H1 (cell line): ENCODE measurements around the gene EBNA1BP2. TPM values are rescaled to one million over a fixed set of nuclear protein-coding genes. Genes with fewer than 3 reads are reported as not detected.

Source experiments
- CTCF ChIA-PET: fragments of 300-600 bp; sonication (Branson Sonifier 250); formaldehyde crosslinking; loops from one replicate; lab custom pipeline; 2021; ENCODE audit not compliant: partially characterized antibody; lab: Charles Lee
- POLR2A ChIA-PET: fragments of 300-600 bp; sonication (Branson Sonifier 250); formaldehyde crosslinking; loops from one replicate; lab custom pipeline; 2021; ENCODE audit warnings: inconsistent platforms; ENCODE audit not compliant: partially characterized antibody; lab: Charles Lee
- DNase-seq, 2 experiments: peaks; one replicate each; pipeline versions ENCODE4 v3.0.0 to v3.0.0-alpha.2; 2010 to 2022; ENCODE audit warnings: low spot score in 2 of 2, low read depth in 1 of 2, mixed read lengths in 1 of 2
- FAIRE-seq: peaks from 2 replicates; lab custom pipeline; 2011; peaks lifted over from hg19 to GRCh38; lab: Jason Lieb, UNC
- H2AFZ ChIP-seq: 2 replicates; pipeline ENCODE4 v1.8.1; 2012; ENCODE audit warnings: low read length, inconsistent platforms
- H2AK5ac ChIP-seq: 2 replicates; pipeline ENCODE4 v1.6.1; 2013; ENCODE audit warnings: low read depth, low read length
- H2BK120ac ChIP-seq: replicated peaks from 2 replicates; pipeline ENCODE3; 2013; ENCODE audit warnings: low read depth, low read length, inconsistent platforms
- H2BK12ac ChIP-seq: 2 replicates; pipeline ENCODE4 v1.6.1; 2013; ENCODE audit warnings: low read depth, low read length
- H2BK15ac ChIP-seq: 2 replicates; pipeline ENCODE4 v1.6.1; 2013; ENCODE audit warnings: low read length
- H2BK20ac ChIP-seq: 2 replicates; pipeline ENCODE4 v1.6.1; 2013; ENCODE audit warnings: low read length
- H2BK5ac ChIP-seq: 2 replicates; pipeline ENCODE4 v1.6.1; 2013; ENCODE audit warnings: low read depth, low read length
- H3K14ac ChIP-seq: 2 replicates; pipeline ENCODE4 v1.6.1; 2013; ENCODE audit warnings: inconsistent platforms; ENCODE audit not compliant: insufficient read length
- H3K18ac ChIP-seq: 2 replicates; pipeline ENCODE4 v1.6.1; 2013; ENCODE audit warnings: low read length; ENCODE audit errors: extremely low read depth
- H3K23ac ChIP-seq: 2 replicates; pipeline ENCODE4 v1.6.1; 2013; ENCODE audit warnings: inconsistent platforms; ENCODE audit not compliant: insufficient read length
- H3K23me2 ChIP-seq: 2 replicates; pipeline ENCODE4 v1.6.1; 2013; ENCODE audit warnings: low read depth, low read length
- H3K27ac ChIP-seq: 2 replicates; pipeline ENCODE4 v1.6.1; 2011; ENCODE audit warnings: low read depth, low read length, inconsistent platforms
- H3K27me3 ChIP-seq, 4 experiments: replicated peaks in 1 of 4; 1 replicate in 1 of 4; 2 replicates in 3 of 4; pipeline versions ENCODE4 v1.6.1 to v1.8.1; 2011 to 2013; ENCODE audit warnings: low read length in 3 of 4, mild to moderate bottlenecking in 3 of 4, inconsistent platforms in 2 of 4, mixed read lengths in 2 of 4, moderate library complexity in 1 of 4; ENCODE audit not compliant: control insufficient read depth in 3 of 4, insufficient read depth in 3 of 4; ENCODE audit errors: extremely low read depth in 1 of 4
- H3K36me3 ChIP-seq, 4 experiments: 2 replicates each; pipeline versions ENCODE4 v1.6.1 to v1.8.1; 2011 to 2013; ENCODE audit warnings: mild to moderate bottlenecking in 4 of 4, low read length in 3 of 4, moderate library complexity in 2 of 4, control low read depth in 1 of 4, inconsistent platforms in 1 of 4; ENCODE audit not compliant: insufficient read depth in 4 of 4, control insufficient read depth in 2 of 4
- H3K4ac ChIP-seq: replicated peaks from 2 replicates; pipeline ENCODE3; 2013; ENCODE audit warnings: low read length, low read depth, mixed read lengths, inconsistent platforms; ENCODE audit not compliant: insufficient read length
- H3K4me1 ChIP-seq, 4 experiments: replicated peaks in 1 of 4; 1 replicate in 1 of 4; 2 replicates in 3 of 4; pipeline versions ENCODE4 v1.6.1 to v1.8.1; 2011 to 2013; ENCODE audit warnings: low read length in 3 of 4, inconsistent platforms in 2 of 4, mixed read lengths in 1 of 4; ENCODE audit not compliant: insufficient read depth in 4 of 4, control insufficient read depth in 3 of 4
- H3K4me2 ChIP-seq, 2 experiments: 2 replicates each; pipeline versions ENCODE4 v1.6.1 to v1.8.1; 2011 to 2013; ENCODE audit warnings: low read depth in 2 of 2, low read length in 2 of 2, control low read depth in 1 of 2, inconsistent platforms in 1 of 2, mild to moderate bottlenecking in 1 of 2; ENCODE audit not compliant: insufficient read depth in 1 of 2
- H3K4me3 ChIP-seq, 4 experiments: fragments of 200-600, 300-600 bp in 1 of 4; sonication (generic), shearing (Covaris generic), sonication (Bioruptor Twin) in 1 of 4; 2 replicates each; pipeline versions ENCODE4 v1.5.1 to v1.8.1; 2011 to 2016; ENCODE audit warnings: low read length in 4 of 4, low read depth in 3 of 4, control low read depth in 2 of 4, inconsistent platforms in 2 of 4, mild to moderate bottlenecking in 2 of 4, mixed read lengths in 1 of 4, moderate library complexity in 1 of 4; ENCODE audit not compliant: insufficient read depth in 2 of 4; ENCODE audit errors: extremely low read depth in 1 of 4
- H3K56ac ChIP-seq: replicated peaks from 2 replicates; pipeline ENCODE3; 2013; ENCODE audit warnings: low read depth, mild to moderate bottlenecking, mixed read lengths, low read length, inconsistent platforms; ENCODE audit not compliant: insufficient read length
- H3K79me1 ChIP-seq: 2 replicates; pipeline ENCODE4 v1.6.1; 2013; ENCODE audit warnings: low read depth, low read length, control low read depth
- H3K79me2 ChIP-seq, 2 experiments: 2 replicates each; pipeline versions ENCODE4 v1.6.1 to v1.8.1; 2012 to 2013; ENCODE audit warnings: low read length in 2 of 2, mild to moderate bottlenecking in 2 of 2, inconsistent platforms in 1 of 2; ENCODE audit not compliant: insufficient read depth in 2 of 2, control insufficient read depth in 1 of 2
- H3K9ac ChIP-seq, 4 experiments: replicated peaks in 1 of 4; 1 replicate in 1 of 4; 2 replicates in 3 of 4; pipeline versions ENCODE4 v1.6.1 to v1.8.1; 2011 to 2013; ENCODE audit warnings: low read depth in 3 of 4, low read length in 3 of 4, control low read depth in 2 of 4, mild to moderate bottlenecking in 2 of 4, moderate library complexity in 2 of 4, inconsistent platforms in 1 of 4; ENCODE audit errors: extremely low read depth in 1 of 4
- H3K9me3 ChIP-seq, 2 experiments: 2 replicates each; pipeline versions ENCODE4 v1.6.1 to v1.8.1; 2012 to 2013; ENCODE audit warnings: mild to moderate bottlenecking in 2 of 2, moderate library complexity in 2 of 2, control low read depth in 1 of 2, inconsistent platforms in 1 of 2, low read depth in 1 of 2, low read length in 1 of 2, mixed read lengths in 1 of 2; ENCODE audit not compliant: insufficient read depth in 2 of 2
- H4K20me1 ChIP-seq, 2 experiments: replicated peaks in 1 of 2; 2 replicates each; pipeline versions ENCODE3 to v1.8.1; 2011 to 2013; ENCODE audit warnings: inconsistent platforms in 2 of 2, low read length in 2 of 2, mild to moderate bottlenecking in 1 of 2; ENCODE audit not compliant: insufficient read depth in 2 of 2, control insufficient read depth in 1 of 2
- H4K5ac ChIP-seq: 2 replicates; pipeline ENCODE4 v1.6.1; 2013; ENCODE audit warnings: low read length, low read depth, mixed read lengths, inconsistent platforms; ENCODE audit not compliant: insufficient read length
- H4K8ac ChIP-seq: 2 replicates; pipeline ENCODE4 v1.8.0; 2013; ENCODE audit warnings: mild to moderate bottlenecking, moderate library complexity, low read length, inconsistent platforms; ENCODE audit not compliant: insufficient read depth; ENCODE audit errors: extremely low read depth
- H4K91ac ChIP-seq: replicated peaks from 2 replicates; pipeline ENCODE3; 2013; ENCODE audit warnings: low read length, mixed read lengths, inconsistent platforms; ENCODE audit not compliant: insufficient read length
- CEBPB ChIP-seq: IDR thresholded peaks from 2 replicates; pipeline ENCODE4 v1.6.1; 2012; ENCODE audit warnings: low read depth, low read length
- EP300 ChIP-seq, 2 experiments: IDR thresholded peaks; 1 replicate in 1 of 2; 2 replicates in 1 of 2; pipeline ENCODE4 v1.6.1; 2011 to 2012; ENCODE audit warnings: low read depth in 2 of 2, low read length in 2 of 2, mild to moderate bottlenecking in 2 of 2, borderline replicate concordance in 1 of 2, inconsistent platforms in 1 of 2, moderate library complexity in 1 of 2
- HDAC6 ChIP-seq: IDR thresholded peaks from one replicate; pipeline ENCODE4 v1.7.1; 2012; ENCODE audit warnings: low read depth, mild to moderate bottlenecking, inconsistent platforms, low read length, moderate library complexity
- WGBS, 2 experiments: shearing (Covaris generic) in 1 of 2; methylation state at CpG; one replicate each; pipeline versions ENCODE4 v1.1.6 to v1.1.7; 2013 to 2015; ENCODE audit warnings: low lambda C conversion rate in 2 of 2, mixed read lengths in 2 of 2, inconsistent platforms in 1 of 2, low coverage in 1 of 2, missing lambda C conversion rate in 1 of 2; ENCODE audit not compliant: insufficient replicate concordance in 2 of 2, insufficient coverage in 1 of 2, insufficient read length in 1 of 2; ENCODE audit errors: extremely low coverage in 1 of 2, missing lambda C conversion rate in 1 of 2; 5-methylcytosine and 5-hydroxymethylcytosine counted together
- polyA plus RNA-seq, 7 experiments: library from polyadenylated mRNA; depleted of rRNA in 3 of 7; stranded (reverse) in 5 of 7; unstranded in 2 of 7; fragments of >200 nt in 5 of 7; fragments of 200-250 nt in 2 of 7; gene quantifications; 1 replicate in 5 of 7; 2 replicates in 1 of 7; 4 replicates in 1 of 7; pipeline versions ENCODE4 v1.2.1 to v1.2.3, GENCODE V29; 2011 to 2013; ENCODE audit warnings: missing spikeins in 2 of 7, mixed read lengths in 2 of 7
- total RNA-seq: library from RNA; stranded (reverse); fragmentation: NEBNext Ultra II Directional; extraction: Animal tissue kit (Norgen Biotek cat#: 25700); gene quantifications from 2 replicates; pipeline ENCODE4 v1.2.1, GENCODE V29; 2021
- TF ChIP-seq, protein P1 (sequence below), 3 experiments: IDR thresholded peaks; 1 replicate in 2 of 3; 2 replicates in 1 of 3; pipeline versions ENCODE4 v1.5.1 to v1.6.1; 2011; ENCODE audit warnings: low read length in 3 of 3, mild to moderate bottlenecking in 3 of 3, inconsistent platforms in 2 of 3, low read depth in 1 of 3, moderate library complexity in 1 of 3; ENCODE audit not compliant: insufficient read depth in 1 of 3; ENCODE audit errors: control extremely low read depth in 1 of 3

The EBNA1BP2 gene
- total and polyA plus RNA-seq, 2 of the 8 experiments (the other 6 are each of a cell fraction or from before 2014, with no cell fraction given), result 31.0 to 104 TPM

DNA sequence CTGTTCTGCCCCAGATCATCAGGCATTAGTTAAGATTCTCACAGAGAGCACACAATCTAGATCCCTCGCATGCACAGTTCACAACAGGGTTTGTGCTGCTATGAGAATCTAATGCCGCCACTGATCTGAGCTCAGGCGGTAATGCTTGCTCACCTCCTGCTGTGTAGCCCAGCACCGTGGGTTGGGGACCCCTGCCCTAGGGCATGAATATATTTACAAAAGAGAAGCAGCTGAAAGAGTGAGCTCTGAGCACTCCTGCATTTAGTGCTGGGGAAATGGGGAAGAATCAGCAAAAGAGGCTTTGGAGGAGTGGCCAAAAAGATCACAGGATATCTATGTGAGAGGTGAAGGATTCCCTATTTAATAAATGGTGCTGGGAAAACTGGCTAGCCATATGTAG, 5.6 kb upstream of the EBNA1BP2 start:
- H4K91ac ChIP-seq, result no peak overlapping the region
- no peaks in the 10 kb centered on the region for H4K20me1 ChIP-seq
- no peak overlapping the region for H2BK120ac ChIP-seq
- peak overlapping the region; percentile 30; the same call in 1 of the 2 replicates for H2AFZ ChIP-seq
- no peak overlapping the region for H3K4me3 ChIP-seq
- ChIA-PET POLR2A (no interaction called here), CTCF (interaction anchor here (0.6 to 1.8 kb wide), 2 partner anchors 20 to 407 kb away, joined by 4 to 10 read pairs; no protein-coding TSS in a partner anchor)
- no peaks in the 10 kb centered on the region for H3K79me1 ChIP-seq
- H3K9ac ChIP-seq, result peak overlapping the region in 1 of 4 experiments; percentile 47; a peak in 1 of 7 replicates
- H2BK15ac ChIP-seq, result no peak overlapping the region
- H2BK20ac ChIP-seq, result no peak overlapping the region
- no peaks in the 10 kb centered on the region for H3K9me3 ChIP-seq
- WGBS, 2 experiments, result 41% methylated on average over 4 of the region's 4 CpGs; no CpG with 5 or more reads in 1 of the 2 experiments
- no peak overlapping the region for H3K23ac ChIP-seq
- peaks cover 1 to 10% (median 9%) of the 10 kb centered on the region in 4 experiments; a peak in 6 of 7 replicates for H3K4me1 ChIP-seq
- H3K14ac ChIP-seq, result no peak overlapping the region
- no peak overlapping the region for H3K18ac ChIP-seq
- no peak overlapping the region for H3K56ac ChIP-seq
- FAIRE-seq, result no peak
- H2BK12ac ChIP-seq, result no peak overlapping the region
- no peak overlapping the region for H2AK5ac ChIP-seq
- DNase-seq, result no peak
- H3K36me3 ChIP-seq, result no peaks in the 10 kb centered on the region
- no peaks in the 10 kb centered on the region for H3K23me2 ChIP-seq
- peak overlapping the region; percentile 10 to 26; a peak in 3 of 4 replicates for H3K4me2 ChIP-seq
- no peak overlapping the region for H4K5ac ChIP-seq
- H4K8ac ChIP-seq, result no peak overlapping the region
- no peak overlapping the region for H3K4ac ChIP-seq
- peaks cover 0 to 2% (median 0%) of the 10 kb centered on the region in 4 experiments; a peak in 2 of 7 replicates for H3K27me3 ChIP-seq
- H3K79me2 ChIP-seq, result no peaks in the 10 kb centered on the region
- no peak overlapping the region; the same call in 1 of the 2 replicates for H2BK5ac ChIP-seq
- TF ChIP-seq EP300 (IDR thresholded peaks at IDR 0.05; ENCODE audit: borderline replicate concordance in 1 of 2, low read depth in 2 of 2, low read length in 2 of 2) (no peak), HDAC6 (no peak), CEBPB (no peak)
- TF ChIP-seq, protein P1, sequence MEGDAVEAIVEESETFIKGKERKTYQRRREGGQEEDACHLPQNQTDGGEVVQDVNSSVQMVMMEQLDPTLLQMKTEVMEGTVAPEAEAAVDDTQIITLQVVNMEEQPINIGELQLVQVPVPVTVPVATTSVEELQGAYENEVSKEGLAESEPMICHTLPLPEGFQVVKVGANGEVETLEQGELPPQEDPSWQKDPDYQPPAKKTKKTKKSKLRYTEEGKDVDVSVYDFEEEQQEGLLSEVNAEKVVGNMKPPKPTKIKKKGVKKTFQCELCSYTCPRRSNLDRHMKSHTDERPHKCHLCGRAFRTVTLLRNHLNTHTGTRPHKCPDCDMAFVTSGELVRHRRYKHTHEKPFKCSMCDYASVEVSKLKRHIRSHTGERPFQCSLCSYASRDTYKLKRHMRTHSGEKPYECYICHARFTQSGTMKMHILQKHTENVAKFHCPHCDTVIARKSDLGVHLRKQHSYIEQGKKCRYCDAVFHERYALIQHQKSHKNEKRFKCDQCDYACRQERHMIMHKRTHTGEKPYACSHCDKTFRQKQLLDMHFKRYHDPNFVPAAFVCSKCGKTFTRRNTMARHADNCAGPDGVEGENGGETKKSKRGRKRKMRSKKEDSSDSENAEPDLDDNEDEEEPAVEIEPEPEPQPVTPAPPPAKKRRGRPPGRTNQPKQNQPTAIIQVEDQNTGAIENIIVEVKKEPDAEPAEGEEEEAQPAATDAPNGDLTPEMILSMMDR (IDR thresholded peaks at IDR 0.05; ENCODE audit: control extremely low read depth in 1 of 3, insufficient read depth in 1 of 3, low read depth in 1 of 3, low read length in 3 of 3), result no peak
- no peak overlapping the region for H3K27ac ChIP-seq
